UCSD-AML1 (cell line): ENCODE data around the gene FAM177B.

Experiments
- DNase-seq: peaks from one replicate; lab custom pipeline; 2025; ENCODE audit not compliant: unreplicated experiment; lab: John Stamatoyannopoulos, UW

FAM177B gene

DNA sequence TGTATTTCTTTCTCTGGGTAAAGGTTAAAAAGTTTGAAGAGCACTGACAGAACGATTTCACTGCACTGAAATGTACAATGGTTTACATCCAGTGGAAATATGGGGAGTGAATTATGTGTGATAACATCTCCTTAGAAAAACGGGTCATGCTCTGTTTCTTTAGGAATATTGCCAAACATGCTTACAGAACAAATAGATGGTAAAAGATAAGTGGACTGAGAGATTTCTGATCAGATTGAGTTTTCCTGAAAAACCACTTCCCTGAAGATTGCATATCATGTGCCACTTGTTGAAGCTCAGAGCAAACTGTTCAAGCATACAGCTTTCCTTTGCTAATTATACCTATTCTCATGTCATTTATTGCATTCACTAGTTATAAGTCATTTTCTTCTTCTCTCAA, 47.9 kb downstream of the FAM177B start:
- DNase-seq, result no peak

DNA sequence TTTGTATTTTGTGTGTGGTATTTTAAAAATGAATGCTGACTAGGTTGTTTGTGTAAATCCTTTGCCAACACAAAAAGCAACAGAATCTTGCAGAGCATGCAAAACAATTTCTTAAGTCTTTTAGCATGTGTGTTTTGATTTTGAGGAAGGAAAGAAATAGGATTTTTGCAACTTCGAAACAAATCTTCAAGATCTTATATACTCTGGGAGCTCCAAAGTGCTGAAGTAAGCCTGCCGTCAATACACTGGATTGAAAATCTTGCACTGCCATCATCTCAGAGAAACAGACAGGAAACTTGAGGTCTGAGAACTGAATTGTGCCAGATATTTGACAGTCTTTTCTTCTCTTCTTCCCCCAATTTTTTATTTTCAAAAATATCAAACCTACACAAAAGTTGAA, 48.5 kb downstream of the FAM177B start:
- no peak for DNase-seq

DNA sequence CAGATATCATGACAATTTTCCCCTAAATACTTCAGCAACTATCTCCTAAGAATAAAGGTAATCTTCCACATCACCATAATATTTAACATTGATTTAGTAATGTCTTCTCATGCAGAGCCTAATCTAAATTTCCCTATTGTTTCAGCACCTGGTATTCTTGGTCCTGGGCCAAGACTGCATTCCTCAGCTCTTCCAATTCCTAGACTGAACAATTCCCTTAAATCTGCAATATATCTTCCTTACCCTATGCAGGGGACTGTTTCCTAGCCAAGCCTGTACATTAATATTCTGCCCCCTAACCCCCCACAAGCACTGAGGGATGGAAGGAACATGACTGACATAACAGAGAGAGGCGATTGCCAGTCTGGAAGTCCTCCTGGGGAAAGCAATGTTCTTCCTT, 49.1 kb downstream of the FAM177B start:
- DNase-seq, result no peak

DNA sequence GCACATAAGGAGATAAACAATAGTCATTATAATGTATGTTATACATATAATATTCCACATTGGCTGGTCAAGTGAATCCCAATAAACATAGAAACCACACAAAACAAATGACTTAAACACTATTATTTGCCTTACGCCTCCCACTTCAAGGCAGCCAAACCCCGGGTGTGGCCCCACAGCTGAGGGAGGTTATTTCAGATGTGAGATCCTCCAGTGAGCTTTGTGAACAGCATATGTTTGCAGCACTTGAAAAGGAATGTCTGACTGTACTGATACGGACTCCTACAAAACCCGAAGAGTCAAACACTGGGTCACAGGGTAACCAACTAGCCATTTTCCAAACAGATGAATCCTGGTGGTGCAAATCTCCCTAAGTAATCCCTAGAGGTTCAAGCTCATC, 50.7 kb downstream of the FAM177B start:
- no peak for DNase-seq

DNA sequence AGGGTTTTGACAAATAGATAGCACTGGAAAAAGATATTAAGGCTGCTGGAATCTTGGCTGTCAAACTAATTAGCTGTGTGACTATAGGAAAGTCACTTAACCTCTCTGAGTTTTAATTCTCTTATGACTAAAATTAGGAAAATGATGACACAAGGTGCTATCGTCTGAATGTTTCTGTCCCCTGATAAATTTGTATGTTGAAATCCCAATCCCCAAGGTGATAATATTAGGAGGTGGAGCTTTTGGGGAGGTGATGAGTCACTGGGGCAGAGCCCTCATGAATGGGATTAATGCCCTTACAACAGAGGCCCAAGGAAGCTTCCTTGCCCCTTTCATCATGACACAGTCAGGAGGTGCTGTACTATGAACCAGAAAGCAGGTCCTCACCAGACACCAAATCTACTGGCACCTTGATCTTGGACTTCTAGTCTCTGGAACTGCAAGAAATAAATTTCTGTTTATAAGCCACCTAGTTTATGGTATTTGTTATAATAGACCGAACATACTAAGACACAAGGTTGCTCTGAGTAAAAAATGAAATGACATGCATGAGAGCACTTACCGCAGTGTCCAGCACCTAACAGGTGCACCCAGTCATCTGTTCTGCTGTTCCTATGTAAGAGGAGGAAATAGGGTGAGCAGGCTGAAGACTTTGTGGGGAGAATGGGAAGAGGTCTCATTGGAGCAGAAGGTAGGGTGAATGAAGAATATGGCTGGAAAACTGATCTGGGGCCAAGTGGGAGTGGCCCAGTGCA, 51.6 kb downstream of the FAM177B start:
- no peak for DNase-seq

DNA sequence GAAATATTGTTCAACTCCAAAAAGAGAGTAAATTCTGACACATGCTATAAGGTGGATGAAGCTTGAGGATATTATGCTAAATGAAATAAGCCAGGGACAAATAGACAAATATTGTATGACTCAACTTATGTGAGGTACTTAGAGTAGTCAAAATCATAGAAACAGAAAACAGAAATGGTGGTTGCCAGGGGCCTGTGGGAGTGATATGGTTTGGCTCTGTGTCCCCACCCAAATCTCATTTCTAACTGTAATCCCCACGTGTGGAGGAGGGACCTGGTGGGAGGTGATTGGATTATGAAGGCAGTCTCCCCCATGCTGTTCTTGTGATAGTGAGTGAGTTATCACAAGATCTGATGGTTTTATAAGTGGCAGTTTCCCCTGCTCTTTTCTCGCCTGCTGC, 53.1 kb downstream of the FAM177B start:
- DNase-seq, result no peak

DNA sequence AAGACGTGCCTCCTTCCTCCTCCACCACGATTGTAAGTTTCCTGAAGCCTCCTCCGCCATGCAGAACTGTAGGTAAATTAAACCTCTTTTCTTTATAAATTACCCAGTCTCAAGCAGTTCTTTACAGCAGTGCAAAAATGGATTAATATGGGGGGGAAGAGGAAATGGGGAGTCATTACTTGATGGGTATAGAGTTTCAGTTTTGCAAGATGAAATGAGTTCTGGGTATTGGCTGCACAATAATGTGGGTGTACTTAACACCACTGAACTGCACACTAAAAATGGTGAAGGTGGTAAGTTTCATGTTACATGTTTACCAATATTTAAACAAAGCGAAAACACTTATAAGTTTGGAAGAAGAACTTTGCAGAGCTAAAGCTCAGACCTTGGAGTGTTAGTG, 53.5 kb downstream of the FAM177B start:
- no peak for DNase-seq

DNA sequence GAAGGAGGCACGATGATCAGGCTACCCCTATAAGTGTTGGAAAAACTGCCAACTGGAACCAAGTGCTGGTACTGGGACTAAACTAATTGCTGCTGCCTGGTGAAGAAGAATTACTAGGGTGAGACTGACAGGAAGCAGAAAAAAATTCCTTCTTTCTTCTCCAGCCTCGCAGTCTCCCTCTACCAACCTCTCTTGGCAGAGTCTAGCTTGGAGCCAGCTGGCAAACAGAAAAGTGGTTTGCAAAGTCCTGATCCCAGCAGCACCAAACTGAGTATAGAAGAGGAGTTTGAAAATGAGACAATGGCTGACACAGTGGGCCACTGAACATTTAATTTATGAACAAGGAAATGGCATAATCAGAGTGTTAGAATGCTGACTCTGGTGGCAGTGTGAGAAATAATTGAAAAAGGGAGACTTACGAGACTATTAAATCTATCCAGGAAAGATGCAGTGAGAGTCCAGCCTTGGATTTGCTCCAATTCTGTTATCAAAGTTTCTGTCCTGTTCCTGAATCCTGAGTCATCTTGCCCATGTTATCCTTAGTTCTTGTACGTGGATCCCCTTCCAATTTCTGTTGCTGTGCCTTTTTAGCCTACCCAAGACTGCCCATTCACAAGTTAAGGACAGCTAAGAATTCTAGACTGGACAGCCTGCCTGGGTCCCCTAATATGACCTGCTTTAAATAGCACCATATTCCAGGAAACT, 54.2 kb downstream of the FAM177B start:
- DNase-seq, result no peak

DNA sequence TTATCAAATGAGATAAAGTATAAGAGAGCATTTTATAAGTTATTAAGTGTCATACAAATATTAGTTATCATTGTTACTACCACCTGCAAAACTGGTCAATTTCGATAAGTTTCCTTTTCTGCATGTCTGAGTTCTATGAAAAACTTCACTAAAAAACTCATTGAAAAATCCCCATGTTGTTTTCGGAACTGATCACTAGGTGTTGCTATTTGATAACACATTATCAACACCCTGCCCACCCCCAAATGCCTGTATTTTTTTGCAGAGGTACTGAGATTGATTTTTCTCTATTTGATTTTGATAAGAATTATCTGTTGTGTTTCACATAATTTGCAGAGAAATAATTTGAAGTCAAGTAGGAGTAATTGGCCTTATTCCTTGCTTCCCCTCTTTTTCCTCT, 55.7 kb downstream of the FAM177B start:
- no peak for DNase-seq

DNA sequence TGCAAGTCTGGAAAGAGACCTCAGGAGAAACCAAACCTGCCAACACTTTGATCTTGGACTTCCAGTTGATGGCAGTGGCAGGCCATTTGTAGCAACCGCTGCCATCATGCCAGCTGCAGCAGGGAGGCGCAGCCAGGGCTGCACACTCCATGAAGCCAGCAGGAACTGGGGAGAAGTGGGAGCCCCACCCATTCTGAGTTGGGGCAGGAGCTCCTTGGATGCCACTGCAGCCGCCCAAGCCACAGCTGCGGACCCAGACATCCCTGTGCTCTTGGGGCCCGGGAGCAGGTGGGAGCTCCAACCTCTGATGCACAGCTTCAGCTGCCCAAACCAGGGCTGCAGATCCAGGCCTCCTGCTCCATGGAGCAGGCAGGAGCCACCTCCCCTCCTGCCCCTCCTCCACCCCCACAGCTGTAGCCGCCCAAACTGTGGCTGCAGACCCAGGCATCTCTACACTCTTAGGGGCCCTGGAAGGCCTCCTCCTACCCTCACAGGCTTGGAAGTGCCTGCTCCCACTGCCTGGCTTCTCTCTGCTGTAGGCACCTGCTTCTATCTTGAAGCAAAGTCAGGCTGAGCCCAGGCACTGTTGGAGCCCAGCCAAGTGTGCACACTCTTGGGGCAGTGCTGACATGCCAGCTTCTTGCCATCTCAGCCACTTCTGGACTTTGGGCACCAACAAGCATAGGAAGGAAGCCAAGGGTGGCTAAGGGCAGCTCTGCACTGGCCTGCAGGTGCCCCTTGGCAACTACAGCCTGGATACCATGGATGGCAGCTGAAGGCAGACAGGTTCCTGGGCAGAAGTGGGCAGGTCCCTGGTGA, 57.9 kb downstream of the FAM177B start:
- no peak for DNase-seq

DNA sequence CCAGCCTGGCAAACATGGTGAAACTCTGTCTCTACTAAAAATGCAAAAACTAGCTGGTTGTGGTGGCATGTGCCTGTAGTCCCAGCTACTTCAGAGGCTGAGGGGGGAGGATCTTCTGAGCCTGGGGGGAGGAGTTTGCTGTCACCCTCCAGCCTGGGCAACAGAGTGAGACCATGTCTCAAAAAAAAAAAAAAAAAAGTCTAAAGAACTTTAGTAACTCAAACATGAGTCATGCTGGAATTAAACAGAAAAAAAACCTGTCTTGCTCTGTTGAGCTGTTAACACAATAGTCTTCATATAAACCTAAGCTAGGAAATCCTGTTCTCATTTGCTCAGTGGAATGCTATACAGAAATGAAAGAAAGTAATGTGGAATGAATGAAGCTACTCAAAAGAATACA, 61.1 kb downstream of the FAM177B start:
- DNase-seq, result no peak

DNA sequence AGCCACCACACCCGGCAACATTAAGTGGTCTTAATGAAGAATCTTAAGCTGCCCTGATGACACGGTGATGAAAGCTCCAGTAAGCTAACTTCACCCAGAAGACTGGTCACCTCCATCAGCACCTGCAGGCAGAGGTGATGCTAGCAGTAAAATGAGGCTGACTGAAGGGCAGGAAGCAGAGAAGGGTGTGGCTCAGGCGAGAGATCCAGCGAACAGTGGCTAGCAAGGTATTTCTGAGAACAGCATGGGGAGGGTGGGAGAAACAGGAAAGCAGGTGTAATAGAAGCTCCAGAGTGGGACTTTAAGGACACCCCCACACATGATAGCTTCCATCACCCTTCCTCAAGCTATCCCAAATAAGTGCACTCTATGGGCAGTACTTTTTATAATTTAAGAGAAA, 62.0 kb downstream of the FAM177B start:
- no peak for DNase-seq
